Dedifferentiated amniotic fluid mesenchymal stem cell (primary cell): Measurements from ENCODE around the gene GLRA1.
"Not testable (repeated sequence)": the region's sequence is repeated elsewhere in the genome, so short reads cannot be mapped to it uniquely, and the experiment has no call there.

Source experiments
- DNase-seq: peaks from one replicate; pipeline ENCODE4 v3.0.0-alpha.2; 2016; ENCODE audit errors: extremely low spot score

GLRA1 gene

GRCh38 chr5:151885138-151885908 is 39.3 kb downstream of the GLRA1 start:
- DNase-seq, result no peak

- no peak for DNase-seq
Observed at GRCh38 chr5:151881621-151882225, 42.9 kb downstream of the GLRA1 start.

- DNase-seq, result no peak
Observed at GRCh38 chr5:151880324-151880723, 44.3 kb downstream of the GLRA1 start.

GRCh38 chr5:151873701-151874100 is 51.0 kb downstream of the GLRA1 start:
- DNase-seq, result no peak

- no peak for DNase-seq
Observed at GRCh38 chr5:151872701-151873100, 52.0 kb downstream of the GLRA1 start.

GRCh38 chr5:151870820-151871219 is 53.8 kb downstream of the GLRA1 start:
- DNase-seq, result no peak

GRCh38 chr5:151870271-151870670 is 54.4 kb downstream of the GLRA1 start:
- no peak for DNase-seq

GRCh38 chr5:151869843-151870242 is 54.8 kb downstream of the GLRA1 start:
- no peak for DNase-seq

- DNase-seq, result no peak
Observed at GRCh38 chr5:151868451-151868850, 56.2 kb downstream of the GLRA1 start.

- no peak for DNase-seq
Observed at GRCh38 chr5:151864061-151864748, 60.4 kb downstream of the GLRA1 start.

GRCh38 chr5:151863566-151863965 is 61.1 kb downstream of the GLRA1 start:
- DNase-seq, result no peak

- no peak for DNase-seq
Observed at GRCh38 chr5:151862811-151863472, 61.7 kb downstream of the GLRA1 start.

- not testable (repeated sequence) for DNase-seq
Observed at GRCh38 chr5:151860867-151861266, 63.8 kb downstream of the GLRA1 start.

GRCh38 chr5:151856861-151857260 is 67.8 kb downstream of the GLRA1 start:
- no peak for DNase-seq

GRCh38 chr5:151855701-151856100 is 69.0 kb downstream of the GLRA1 start:
- no peak for DNase-seq

- DNase-seq, result no peak
Observed at GRCh38 chr5:151847871-151848270, 76.8 kb downstream of the GLRA1 start.

GRCh38 chr5:151846765-151847164 is 77.9 kb downstream of the GLRA1 start:
- DNase-seq, result no peak

- DNase-seq, result not testable (repeated sequence)
Observed at GRCh38 chr5:151832843-151833242, 91.8 kb downstream of the GLRA1 start.

- no peak for DNase-seq
Observed at GRCh38 chr5:151829370-151829769, 95.3 kb downstream of the GLRA1 start.

GRCh38 chr5:151825445-151825844 is 99.2 kb downstream of the GLRA1 start:
- DNase-seq, result peak; percentile 78

- no peak for DNase-seq
Observed at GRCh38 chr5:151822141-151822540, 102.5 kb downstream of the GLRA1 start.

GRCh38 chr5:151820903-151821302 is 103.7 kb downstream of the GLRA1 start:
- no peak for DNase-seq
